ENCODE measurements around the gene ADAT2. TPM values are rescaled to one million over a fixed set of nuclear protein-coding genes. Genes with fewer than 3 reads are reported as not detected.
A peak's percentile ranks its signal among the peaks of the same experiment; 100 is the strongest.

ADAT2 gene
- total and polyA plus RNA-seq, 10 of the 15 experiments (the other 5 are each of a cell fraction or from before 2014, with no cell fraction given): 7.8 to 38.6 (median 17.3) TPM

DNA sequence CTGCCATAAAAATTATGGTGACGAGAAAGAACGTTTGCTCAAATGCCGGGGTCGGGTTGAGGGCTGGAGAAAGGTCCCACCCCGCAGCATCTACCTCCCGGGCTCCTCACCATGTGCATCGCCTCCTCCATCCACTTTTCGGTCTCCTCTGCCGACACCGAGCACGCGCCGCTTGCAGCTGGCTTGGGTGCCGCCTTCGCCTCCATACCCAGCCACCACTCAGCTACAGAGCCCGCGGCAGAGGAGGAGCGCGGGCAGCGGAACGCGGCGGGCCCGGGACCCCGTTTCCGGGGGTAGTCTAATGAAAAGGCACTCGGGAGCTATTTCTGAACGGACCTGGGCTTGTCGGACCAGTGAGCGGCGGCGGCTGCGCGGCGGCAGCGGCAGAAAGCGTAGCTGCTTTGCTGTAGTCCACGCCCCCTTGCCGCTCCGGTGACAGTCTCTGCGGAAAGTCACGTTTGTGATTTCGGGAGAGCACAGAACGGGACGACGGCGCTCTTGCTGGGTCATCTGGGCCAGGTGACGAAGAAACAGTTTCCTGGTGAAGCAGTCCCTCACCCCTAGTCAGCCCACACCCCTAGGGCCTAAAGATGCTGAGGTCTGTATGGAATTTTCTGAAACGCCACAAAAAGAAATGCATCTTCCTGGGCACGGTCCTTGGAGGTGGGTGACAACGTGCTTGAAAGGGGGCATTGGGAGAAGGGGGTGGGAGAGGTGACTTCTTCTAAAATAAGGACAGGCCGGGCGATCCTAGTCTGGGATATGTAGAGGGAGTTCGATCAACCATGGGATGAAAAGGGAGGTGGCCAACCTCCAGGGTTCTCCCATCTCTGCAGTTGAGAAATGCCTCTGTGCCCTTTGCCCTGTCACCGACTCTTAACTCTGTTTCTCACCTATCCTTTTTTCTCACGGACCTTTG is at the start of gene ADAT2, which contains the start of gene PEX3 (continued):
- TF ChIP-seq, protein P1, sequence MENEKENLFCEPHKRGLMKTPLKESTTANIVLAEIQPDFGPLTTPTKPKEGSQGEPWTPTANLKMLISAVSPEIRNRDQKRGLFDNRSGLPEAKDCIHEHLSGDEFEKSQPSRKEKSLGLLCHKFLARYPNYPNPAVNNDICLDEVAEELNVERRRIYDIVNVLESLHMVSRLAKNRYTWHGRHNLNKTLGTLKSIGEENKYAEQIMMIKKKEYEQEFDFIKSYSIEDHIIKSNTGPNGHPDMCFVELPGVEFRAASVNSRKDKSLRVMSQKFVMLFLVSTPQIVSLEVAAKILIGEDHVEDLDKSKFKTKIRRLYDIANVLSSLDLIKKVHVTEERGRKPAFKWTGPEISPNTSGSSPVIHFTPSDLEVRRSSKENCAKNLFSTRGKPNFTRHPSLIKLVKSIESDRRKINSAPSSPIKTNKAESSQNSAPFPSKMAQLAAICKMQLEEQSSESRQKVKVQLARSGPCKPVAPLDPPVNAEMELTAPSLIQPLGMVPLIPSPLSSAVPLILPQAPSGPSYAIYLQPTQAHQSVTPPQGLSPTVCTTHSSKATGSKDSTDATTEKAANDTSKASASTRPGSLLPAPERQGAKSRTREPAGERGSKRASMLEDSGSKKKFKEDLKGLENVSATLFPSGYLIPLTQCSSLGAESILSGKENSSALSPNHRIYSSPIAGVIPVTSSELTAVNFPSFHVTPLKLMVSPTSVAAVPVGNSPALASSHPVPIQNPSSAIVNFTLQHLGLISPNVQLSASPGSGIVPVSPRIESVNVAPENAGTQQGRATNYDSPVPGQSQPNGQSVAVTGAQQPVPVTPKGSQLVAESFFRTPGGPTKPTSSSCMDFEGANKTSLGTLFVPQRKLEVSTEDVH (IDR thresholded peaks at IDR 0.05; ENCODE audit: low read depth, partially characterized antibody): peak; percentile 33
- TF ChIP-seq RAD51 (IDR thresholded peaks at IDR 0.05) (0 out of 2 replicates have a peak, but pooled peaks have one; percentile 1), NBN (IDR thresholded peaks at IDR 0.05) (peak; percentile 96), EGR1 (IDR thresholded peaks at IDR 0.05; ENCODE audit: borderline replicate concordance in 1 of 2, low read depth in 2 of 2, low read length in 2 of 2) (peak in 1 of 2 experiments; percentile 63; a peak in 2 of 3 replicates), TCF7 (IDR thresholded peaks at IDR 0.05; ENCODE audit: borderline replicate concordance) (peak; percentile 76), RAD21 (IDR thresholded peaks at IDR 0.05; ENCODE audit: insufficient read depth, low read depth, low read length) (0 out of 2 replicates have a peak, but pooled peaks have one; percentile 21), MYB (IDR thresholded peaks at IDR 0.05; ENCODE audit: borderline replicate concordance, low read depth, low read length) (0 out of 2 replicates have a peak, but pooled peaks have one; percentile 11), STAT1 (conservative IDR thresholded peaks at IDR 0.05) (peak; percentile 94), PAX5 (IDR thresholded peaks at IDR 0.05; ENCODE audit: borderline replicate concordance, low read depth, low read length) (peak; percentile 86; the same call in 1 of the 2 replicates), SMAD1 (IDR thresholded peaks at IDR 0.05; ENCODE audit: low read depth, partially characterized antibody) (no peak), RCOR1 (conservative IDR thresholded peaks at IDR 0.05; ENCODE audit: low read depth, low read length) (peak; percentile 95), MXI1 (IDR thresholded peaks at IDR 0.05; ENCODE audit: low read depth, low read length) (peak; percentile 77; the same call in 1 of the 2 replicates), ZZZ3 (IDR thresholded peaks at IDR 0.05; ENCODE audit: control insufficient read depth, insufficient read length, low read depth) (peak; percentile 24)
- TF ChIP-seq, protein P2, sequence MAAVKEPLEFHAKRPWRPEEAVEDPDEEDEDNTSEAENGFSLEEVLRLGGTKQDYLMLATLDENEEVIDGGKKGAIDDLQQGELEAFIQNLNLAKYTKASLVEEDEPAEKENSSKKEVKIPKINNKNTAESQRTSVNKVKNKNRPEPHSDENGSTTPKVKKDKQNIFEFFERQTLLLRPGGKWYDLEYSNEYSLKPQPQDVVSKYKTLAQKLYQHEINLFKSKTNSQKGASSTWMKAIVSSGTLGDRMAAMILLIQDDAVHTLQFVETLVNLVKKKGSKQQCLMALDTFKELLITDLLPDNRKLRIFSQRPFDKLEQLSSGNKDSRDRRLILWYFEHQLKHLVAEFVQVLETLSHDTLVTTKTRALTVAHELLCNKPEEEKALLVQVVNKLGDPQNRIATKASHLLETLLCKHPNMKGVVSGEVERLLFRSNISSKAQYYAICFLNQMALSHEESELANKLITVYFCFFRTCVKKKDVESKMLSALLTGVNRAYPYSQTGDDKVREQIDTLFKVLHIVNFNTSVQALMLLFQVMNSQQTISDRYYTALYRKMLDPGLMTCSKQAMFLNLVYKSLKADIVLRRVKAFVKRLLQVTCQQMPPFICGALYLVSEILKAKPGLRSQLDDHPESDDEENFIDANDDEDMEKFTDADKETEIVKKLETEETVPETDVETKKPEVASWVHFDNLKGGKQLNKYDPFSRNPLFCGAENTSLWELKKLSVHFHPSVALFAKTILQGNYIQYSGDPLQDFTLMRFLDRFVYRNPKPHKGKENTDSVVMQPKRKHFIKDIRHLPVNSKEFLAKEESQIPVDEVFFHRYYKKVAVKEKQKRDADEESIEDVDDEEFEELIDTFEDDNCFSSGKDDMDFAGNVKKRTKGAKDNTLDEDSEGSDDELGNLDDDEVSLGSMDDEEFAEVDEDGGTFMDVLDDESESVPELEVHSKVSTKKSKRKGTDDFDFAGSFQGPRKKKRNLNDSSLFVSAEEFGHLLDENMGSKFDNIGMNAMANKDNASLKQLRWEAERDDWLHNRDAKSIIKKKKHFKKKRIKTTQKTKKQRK (IDR thresholded peaks at IDR 0.05; ENCODE audit: low read depth, low read length): peak; percentile 35; the same call in 1 of the 2 replicates
- TF ChIP-seq, protein P3, sequence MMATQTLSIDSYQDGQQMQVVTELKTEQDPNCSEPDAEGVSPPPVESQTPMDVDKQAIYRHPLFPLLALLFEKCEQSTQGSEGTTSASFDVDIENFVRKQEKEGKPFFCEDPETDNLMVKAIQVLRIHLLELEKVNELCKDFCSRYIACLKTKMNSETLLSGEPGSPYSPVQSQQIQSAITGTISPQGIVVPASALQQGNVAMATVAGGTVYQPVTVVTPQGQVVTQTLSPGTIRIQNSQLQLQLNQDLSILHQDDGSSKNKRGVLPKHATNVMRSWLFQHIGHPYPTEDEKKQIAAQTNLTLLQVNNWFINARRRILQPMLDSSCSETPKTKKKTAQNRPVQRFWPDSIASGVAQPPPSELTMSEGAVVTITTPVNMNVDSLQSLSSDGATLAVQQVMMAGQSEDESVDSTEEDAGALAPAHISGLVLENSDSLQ (IDR thresholded peaks at IDR 0.05): peak; percentile 66
- TF ChIP-seq, protein P4, sequence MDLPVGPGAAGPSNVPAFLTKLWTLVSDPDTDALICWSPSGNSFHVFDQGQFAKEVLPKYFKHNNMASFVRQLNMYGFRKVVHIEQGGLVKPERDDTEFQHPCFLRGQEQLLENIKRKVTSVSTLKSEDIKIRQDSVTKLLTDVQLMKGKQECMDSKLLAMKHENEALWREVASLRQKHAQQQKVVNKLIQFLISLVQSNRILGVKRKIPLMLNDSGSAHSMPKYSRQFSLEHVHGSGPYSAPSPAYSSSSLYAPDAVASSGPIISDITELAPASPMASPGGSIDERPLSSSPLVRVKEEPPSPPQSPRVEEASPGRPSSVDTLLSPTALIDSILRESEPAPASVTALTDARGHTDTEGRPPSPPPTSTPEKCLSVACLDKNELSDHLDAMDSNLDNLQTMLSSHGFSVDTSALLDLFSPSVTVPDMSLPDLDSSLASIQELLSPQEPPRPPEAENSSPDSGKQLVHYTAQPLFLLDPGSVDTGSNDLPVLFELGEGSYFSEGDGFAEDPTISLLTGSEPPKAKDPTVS (IDR thresholded peaks at IDR 0.05; ENCODE audit: low read depth, low read length): peak; percentile 70; the same call in 1 of the 2 replicates
- TF ChIP-seq, protein P5, sequence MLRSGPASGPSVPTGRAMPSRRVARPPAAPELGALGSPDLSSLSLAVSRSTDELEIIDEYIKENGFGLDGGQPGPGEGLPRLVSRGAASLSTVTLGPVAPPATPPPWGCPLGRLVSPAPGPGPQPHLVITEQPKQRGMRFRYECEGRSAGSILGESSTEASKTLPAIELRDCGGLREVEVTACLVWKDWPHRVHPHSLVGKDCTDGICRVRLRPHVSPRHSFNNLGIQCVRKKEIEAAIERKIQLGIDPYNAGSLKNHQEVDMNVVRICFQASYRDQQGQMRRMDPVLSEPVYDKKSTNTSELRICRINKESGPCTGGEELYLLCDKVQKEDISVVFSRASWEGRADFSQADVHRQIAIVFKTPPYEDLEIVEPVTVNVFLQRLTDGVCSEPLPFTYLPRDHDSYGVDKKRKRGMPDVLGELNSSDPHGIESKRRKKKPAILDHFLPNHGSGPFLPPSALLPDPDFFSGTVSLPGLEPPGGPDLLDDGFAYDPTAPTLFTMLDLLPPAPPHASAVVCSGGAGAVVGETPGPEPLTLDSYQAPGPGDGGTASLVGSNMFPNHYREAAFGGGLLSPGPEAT (IDR thresholded peaks at IDR 0.05; ENCODE audit: low read depth): peak; percentile 96

All from GM12878 (cell line).